GM15510 (cell line): ENCODE measurements around the gene VWC2.

Source experiments
- POLR2A ChIP-seq: IDR thresholded peaks from 3 replicates; pipeline ENCODE4 v1.6.1; 2011; ENCODE audit warnings: borderline replicate concordance; ENCODE audit not compliant: insufficient read length; ENCODE audit errors: extremely low read depth

Gene VWC2

DNA sequence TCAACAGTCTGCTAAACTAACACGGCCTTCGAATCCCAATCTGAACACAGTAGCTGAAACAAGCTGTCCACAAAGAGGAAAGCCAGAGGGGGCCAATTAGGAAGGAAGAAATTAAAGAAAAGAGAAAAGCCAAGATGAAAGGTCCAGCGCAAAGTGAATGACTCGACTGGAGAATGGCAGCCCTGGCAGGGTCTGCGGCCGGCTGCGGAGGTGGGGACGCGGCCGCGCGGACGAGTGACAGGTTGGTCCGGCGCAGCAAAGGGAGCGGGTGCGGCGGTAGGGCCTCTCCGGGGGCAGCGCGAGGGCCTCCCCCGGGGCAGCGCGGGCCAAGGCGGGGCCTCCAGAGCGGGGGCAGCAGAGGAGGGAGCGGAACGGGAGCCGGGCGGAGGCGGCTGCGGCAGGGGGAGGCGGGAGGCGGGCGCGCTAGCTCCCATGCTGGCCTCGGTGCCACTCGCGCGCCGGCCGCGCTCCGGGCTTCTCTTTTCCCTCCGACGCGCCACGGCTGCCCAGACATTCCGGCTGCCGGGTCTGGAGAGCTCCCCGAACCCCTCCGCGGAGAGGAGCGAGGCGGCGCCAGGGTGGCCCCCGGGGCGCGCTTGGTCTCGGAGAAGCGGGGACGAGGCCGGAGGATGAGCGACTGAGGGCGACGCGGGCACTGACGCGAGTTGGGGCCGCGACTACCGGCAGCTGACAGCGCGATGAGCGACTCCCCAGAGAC lies at the start of gene VWC2:
Gene VWC2, plus strand, starts transcription at position 421 of the 718 bp plus-strand sequence. CDS start 1,798 bp downstream, outside the sequence.
- TF ChIP-seq POLR2A: no peak

DNA sequence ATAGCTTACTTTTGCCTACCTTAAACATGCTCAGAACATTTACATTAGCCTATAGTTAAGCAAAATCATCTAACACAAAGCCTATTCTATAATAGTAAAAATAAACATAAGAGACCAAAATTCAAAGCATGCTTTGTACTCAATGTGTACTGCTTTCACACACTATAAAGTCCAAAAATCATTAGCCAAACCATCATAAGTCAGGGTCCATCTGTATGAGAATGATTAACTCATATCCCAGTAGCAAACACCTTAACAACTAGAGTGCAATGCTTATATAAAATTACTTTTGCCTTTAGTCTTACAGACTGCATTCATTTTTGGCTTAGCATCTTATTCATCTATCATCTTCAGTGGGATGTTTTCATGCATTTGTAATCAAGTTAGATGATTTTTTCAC lies 49.4 kb upstream of the VWC2 start:
- TF ChIP-seq POLR2A: no peak

DNA sequence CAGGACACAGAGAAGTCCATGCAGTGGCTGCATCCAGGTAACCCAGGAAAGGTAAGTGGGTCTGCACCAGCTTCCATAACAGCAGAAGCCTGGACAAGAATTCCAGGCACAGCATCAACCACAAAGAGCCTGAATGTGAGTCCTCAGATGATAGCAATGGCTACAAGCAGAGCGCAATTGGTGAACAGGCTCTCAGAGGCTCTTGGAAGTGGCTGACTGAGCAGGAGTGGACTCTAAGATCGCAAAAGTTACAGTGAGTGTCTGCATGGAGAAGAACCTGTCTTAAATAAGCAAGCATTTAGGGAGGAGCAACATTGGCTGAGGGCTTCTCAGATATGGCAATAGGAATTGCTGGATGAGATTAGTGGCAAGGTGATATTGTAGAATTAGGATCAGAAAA lies 41.6 kb upstream of the VWC2 start:
- TF ChIP-seq POLR2A: no peak

DNA sequence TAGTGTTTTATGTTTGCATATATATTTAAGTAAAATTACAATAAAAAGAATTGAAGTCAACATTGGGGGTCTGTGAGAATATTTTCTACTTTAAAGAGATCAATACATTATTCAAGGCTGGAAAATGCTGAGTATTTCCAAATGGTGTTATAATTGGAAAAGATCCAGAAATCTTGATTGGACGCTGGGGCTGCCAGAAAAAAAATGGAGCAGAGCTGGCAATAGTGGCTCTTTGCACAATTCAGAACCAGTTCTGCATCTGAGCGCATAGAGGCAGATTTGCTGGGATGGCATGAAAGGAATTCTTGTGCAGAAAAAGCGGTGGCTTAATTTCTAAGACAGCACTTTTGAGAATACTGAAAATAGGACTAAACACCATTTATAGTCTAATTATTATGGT lies 10.8 kb upstream of the VWC2 start:
- TF ChIP-seq POLR2A: no peak

DNA sequence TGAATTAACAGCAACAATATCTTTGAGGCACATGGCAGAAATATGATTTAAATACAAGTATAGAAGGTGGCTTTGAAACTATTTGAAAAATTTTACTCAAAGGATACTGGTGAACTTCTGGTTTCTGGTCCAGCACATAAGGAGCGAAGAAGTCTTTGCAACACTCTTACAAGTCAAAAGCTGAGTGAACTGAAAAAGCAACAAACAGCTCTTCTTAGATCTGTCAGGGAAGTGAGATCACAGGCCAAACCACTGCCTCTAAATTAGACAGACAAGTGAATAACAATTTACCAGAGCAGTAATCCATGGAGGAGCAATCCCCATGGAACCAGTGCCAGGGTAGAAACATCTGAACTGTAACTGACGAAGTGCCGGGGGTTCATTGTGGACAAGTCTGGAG lies 9.6 kb upstream of the VWC2 start:
- no peak for TF ChIP-seq POLR2A

DNA sequence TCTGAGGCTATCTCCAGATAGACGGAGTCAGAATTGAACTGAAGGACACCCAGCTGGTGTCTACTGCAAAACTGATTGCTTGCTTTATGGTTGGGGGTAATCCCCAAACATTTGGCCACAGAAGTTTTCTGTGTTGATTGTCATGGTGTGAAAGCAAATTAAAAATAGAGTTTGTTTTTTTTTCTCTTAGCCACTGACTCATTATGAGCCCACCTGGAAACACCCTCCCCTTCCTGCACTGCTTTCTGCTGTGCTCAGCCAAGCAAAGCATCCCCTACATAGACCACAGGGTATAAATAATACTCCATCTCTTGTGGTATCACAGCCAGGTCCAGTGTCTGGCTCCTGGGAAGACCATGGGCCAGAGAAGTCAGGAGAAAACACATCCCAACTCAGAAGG lies 6.5 kb upstream of the VWC2 start:
- no peak for TF ChIP-seq POLR2A

DNA sequence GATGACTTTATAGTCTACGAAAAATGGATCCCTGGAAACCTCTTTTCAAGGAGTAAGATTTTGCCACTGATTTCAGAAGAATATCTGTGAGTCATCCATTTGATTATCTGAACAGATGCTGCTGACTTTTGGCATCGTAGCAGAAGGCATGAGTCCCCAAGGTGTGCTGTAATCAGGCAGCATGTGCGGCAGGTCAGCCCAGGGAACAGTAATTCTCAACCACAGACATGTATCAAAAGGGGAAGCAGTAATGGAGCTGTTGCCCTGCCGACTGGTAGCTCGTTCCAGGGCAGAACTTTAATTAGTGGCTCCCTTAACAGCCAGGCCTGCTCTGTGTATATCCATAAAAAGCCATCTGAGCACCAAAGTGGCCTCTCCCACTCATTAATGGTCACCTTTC lies 5.7 kb upstream of the VWC2 start:
- TF ChIP-seq POLR2A: no peak

DNA sequence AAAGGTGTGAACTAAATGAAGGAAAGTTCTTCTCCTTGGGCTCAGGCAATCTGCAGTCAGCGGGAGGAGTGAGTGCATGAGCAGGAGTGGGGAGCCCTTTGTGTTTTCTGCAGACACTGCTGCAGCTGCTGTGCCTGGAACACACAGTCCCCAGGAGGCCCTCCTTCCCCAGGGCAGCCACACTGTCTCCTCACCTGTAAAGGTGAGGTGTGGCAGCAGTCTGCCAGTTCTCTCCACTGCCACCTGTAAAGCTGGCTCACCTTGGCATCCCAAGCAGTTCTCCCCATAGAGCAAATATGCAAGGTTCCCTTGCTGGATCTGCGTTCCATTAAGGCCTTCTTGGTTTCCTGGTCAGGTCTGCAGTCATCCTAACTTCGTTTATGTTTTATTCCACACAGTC lies 5.2 kb upstream of the VWC2 start:
- TF ChIP-seq POLR2A: no peak

DNA sequence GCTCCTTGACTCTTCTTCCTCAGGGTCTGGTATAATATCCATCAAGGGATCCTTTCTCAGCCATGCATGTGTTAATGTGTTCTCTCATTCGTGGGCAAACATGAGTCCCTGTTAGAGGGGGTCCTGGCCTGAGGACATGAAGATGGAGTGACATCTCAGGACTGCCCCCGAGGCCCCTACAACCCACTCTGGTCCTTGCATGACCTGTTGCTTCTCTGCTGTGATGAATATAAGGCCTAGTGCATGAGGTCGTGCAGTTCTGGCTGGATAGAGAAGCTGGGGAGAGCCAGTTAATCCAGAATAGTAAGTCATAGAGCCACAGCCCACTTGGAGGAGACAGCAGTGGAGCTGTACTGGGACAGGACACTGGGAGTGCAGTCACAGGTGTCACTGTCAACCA lies 4.6 kb upstream of the VWC2 start:
- no peak for TF ChIP-seq POLR2A

DNA sequence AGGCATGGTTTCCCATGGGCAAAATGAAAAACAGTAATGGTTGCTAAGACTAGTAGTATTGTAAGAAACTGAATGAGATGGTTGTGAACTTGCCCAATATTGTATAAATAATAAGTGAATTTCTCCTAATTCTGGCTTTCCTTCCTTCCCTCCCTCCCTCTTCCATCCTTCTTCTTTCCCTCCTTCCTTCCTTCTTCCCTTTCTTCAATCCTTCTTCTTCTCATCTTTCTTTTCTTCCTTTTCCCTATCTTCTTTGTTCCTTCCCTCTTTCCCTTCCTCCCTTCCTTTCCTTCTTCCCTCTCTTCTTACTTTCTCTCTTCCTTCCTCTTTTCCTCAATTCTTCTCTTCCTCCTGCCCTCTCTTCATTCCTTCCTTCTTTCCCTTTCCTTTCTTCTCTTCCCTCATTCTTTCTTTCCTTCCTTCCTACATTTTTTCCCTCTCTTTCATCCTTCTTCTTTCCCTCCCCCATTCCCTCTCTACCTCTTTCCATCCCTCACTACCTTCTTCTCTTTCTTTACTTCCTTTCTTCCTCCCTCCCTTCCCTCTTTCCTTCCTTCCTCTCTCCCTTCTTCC lies 4.1 kb upstream of the VWC2 start:
- no peak for TF ChIP-seq POLR2A

DNA sequence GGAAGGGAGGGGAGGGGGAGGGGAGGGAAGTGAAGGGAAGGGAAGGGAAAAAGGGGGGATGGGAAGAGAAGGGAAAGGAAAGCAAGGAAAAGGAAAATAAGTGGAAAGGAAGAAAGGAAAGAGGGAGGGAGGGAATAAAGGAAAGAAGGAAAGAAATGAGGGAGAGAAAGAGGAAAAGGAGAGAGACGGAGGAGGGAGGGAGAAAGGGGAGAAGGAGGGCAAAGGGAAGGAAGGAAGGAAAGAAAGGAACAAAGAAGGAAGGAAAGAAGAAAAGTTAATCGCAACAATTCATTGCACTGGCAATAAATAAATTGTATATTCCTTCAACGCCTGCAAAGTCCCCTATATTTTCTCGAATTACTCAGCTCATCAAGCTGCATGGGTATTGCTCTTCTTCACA lies 2.6 kb upstream of the VWC2 start:
- no peak for TF ChIP-seq POLR2A

DNA sequence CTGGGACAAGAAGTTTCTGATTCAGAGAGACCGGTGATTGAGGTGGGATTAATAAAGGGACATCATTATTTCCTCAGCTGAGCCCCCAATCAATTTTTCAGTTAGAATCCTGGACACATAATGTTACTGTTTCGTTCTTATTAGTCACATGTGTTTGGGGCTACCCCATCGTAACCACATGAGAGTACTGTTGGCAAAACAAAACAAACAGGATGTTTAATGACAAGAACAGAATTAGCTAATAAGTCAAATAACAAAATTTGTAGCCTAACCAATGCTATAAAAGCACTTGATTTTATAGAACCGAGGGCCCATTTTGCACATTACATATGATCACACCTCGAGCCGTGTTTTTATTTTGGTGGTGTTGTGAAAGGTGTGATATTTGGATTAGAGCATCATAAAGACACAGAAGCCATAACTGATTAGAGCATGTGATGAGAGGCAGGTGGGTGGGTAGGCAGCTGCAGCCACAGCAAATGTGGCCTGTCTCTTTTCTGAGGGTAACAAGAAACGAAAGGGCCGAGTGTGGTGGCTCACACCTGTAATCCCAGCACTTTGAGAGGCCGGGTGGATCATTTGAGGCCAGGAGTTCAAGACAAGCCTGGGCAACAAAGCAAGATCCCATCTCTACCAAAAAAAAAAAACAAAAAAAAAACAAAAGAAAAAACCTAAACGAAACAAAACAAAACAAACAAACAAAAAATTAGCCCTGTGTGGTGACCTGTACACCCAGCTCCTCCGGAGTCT lies 1.8 kb upstream of the VWC2 start:
- TF ChIP-seq POLR2A: no peak

DNA sequence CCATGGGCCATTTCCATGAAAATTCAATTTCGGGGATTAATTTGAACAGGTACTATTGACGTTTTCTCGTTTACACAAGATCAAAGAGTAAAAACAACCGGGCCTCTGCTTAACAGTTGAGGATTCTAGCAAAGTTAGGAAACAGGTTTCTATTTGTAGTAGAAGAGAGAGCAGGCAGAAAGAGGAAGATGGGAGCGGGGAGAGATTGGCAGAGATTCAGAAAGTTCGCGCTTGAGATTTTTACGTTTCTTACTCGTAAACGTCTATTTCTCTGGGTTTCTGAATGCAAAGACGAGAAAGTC lies 571 bp upstream of the VWC2 start:
- TF ChIP-seq POLR2A: no peak

DNA sequence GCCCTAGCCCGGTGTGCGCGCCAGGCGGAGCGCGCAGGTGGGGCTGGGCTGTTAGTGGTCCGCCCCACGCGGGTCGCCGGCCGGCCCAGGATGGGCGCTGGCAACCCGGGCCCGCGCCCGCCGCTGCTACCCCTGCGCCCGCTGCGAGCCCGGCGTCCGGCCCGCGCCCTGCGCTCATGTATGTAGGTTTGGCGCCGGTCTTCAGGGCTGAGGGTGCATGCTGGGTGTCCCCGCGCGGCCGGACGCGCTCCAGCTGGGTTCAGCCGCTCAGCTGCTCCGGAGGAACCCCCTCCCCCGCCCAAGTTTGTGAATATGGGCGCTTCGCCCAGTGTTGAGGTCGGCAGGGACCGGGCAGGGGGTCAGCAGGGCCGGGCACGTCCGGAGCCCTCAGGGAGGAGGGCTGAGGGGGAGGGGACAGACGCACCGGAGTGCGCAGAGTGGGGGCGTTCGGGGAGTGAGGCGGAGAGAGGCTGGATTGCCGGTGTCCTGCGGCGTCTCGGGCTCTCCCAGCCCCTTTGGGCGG lies 559 bp downstream of the VWC2 start:
- TF ChIP-seq POLR2A: no peak

DNA sequence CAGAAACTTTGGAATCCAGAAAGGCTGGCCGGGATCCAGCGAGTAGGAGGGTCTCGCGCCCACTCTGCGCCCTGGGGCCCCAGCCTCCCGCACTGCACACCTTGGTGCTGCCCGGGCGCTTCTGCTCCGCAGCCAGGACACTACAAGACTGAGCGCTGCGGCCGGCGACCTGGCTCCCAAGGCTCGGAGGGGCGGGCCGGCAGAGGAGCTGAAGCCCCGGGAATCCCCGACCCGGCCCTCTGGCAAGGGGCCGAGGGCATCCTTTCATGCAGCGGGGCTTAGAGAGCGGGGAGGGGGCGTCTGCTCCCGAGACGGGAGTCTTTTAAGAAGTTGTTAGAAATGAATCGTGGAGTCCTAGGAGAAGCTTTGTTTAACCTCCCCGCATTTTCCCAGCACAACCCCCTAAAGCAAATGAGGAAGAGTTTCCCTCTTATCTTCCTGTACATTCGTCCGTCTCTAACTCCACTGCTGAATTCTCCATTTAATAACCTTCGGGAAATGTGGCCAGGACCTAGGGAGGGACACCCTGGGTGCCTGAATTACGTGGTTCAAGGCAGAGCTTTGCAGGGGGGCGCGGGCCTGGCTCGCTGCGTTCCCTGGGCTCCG lies 1.1 kb downstream of the VWC2 start:
- no peak for TF ChIP-seq POLR2A
